HG03139 (cell line): Measurements from ENCODE around the gene CPED1.
A peak's percentile ranks its signal among the peaks of the same experiment; 100 is the strongest.

ENCODE experiments used
- ATAC-seq: cut with Tn5 transposase; IDR thresholded peaks from one replicate; pipeline ENCODE4 v1.9.1; 2021; ENCODE audit not compliant: unreplicated experiment

Gene CPED1

DNA sequence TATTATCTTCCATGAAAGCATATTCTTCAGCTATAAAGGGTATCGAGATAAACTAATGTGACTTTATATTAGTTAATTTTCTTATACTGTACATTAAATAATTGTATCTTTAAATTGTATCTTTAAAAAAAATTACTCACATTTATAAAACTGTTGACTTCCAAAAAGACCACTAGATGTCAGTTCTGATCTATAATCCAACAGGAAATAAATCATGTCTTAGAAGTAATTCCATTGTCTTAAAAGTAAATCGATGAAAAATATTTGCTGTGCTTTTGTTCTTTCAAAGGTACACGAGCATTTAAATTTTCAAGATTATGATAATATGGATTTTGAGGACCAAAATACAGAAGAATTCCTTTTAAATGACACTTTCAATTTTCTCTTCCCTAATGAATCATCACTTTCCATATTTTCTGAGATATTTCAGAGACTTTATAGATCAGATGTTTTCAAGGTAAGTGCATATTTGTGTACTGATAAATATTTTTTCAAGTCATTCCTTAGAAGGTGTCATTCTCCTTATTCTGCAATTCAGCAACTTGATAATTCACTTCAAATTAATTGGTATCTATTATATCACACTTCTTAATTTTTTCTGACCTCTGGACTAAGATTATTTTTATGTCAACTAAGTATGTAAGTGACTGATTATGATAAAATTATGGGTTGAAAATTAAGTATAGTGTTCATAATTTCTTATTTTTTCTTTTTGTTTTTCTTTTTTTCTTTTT, 138.5 kb downstream of the CPED1 start:
- no peak for ATAC-seq

DNA sequence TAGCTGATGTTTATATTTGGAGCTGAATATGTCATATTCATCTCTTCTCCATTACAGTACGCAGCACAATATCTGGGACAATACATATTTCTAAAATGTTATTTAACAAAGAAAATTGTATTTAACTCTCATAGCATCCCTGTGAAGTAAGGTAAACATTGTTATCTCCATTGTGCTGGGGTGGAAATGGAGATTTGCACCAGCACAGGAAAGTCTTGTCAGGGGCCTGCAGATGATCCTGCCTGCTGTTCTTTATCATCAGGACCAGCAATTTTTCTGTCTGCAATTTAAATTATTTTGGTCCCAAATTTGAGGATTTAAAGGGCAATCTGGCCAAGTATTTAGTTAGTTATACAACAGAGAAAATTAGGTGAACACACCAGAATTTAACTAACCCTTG, 144.4 kb downstream of the CPED1 start:
- ATAC-seq, result no peak

DNA sequence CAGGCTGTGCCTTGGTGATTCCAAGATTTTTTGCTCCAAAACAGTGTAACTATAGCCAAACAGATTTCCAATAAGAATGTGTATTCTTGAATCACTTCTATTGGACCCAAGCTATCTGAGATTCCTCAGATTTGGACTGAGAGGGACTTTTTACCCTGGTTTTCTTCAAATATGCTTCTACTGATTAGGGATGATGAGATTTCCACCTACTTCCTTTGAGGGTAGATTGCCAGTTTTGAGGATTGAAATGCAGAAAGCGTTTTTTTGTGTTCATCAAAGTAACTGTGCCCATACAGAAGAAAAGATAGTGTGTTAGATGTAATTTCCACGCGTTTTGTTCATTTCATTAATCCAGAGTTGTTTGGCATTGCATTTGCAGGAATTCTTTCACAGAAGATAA, 144.9 kb downstream of the CPED1 start:
- ATAC-seq, result no peak

DNA sequence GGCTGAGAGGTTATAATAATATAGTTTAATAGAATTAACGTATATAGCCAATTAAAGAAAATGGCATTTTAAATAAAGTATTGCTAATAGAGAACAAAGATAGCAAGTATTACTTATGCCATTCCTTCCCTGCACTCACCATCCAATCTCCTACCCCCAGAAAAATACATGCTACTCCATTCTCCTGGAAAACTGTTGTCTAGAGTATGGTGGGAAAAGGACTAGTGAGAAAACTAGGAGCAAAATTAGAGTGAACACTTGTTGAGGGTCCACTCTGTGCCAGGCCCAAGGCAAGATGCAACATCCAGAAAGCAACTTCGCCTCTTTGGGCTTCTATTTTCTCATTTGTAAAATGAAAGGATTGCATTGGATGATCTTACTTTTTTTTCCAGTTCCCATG, 149.1 kb downstream of the CPED1 start:
- ATAC-seq, result no peak

DNA sequence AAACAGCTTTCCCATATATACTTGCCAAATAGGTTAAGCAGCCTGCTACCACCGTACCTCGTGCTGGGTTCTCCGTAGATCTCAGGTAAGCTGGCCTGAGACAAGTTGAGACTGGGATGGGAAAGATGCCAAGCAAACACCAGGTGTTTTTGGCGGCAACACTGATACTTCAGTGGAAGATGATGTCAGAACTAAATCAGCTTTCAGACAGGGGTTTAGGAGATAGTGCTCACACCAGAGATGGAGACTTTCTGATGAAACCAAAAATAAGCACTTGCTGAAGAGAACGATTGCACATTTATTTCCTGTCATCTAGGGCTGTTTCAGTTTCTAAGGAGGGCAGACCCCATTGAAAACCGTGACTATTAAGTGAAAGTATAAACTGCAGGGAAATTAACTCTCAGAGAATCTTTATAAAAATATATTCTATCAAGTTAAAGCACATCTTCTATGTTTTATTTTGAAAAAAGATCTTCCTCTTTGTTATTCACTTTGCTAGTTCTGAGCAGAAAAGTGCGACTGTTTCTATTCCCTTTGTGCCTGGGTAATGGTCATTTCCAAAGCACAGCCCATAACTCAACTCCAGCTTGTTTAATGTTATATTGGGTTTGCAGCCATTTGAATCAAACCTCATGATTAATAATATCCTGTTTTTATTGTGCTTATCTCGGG, 149.9 kb downstream of the CPED1 start:
- ATAC-seq, result peak; percentile 100

DNA sequence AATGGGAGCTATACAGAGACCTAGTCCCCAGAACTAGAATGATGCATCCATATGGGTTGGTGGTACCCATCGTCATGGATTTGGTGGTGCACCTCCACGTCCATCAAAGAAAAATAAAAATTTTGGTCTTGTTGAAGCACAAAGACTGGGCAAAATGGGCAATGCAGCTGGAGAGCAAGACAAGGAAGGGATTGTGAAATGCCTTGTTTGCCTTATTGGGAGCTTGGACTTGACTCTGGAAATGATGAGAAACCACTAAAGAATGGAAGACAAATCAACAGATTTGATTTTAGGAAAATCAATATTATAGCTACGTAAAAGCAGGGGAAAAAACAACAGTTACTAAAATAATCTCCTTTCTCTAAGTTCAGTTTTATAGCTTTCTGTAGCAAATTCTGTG, 150.9 kb downstream of the CPED1 start:
- no peak for ATAC-seq

DNA sequence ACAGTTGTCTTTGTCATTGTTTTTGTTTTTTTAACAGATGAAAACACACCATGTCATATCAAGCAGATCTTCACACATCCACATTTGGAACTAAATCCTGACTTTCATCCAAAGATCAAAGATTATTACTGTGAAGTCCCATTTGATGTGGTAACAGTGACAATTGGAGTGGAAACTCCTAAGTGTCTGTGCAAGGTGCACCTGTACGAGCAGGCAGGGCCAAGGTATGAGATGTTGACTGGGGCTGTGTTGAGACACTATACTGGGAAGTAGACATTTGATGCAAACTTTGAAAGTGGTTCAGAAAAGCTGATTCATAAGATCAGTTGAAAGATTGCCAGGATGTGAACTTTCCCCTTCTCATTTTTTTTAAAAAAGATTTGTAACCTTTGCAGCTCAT, 152.3 kb downstream of the CPED1 start:
- no peak for ATAC-seq

DNA sequence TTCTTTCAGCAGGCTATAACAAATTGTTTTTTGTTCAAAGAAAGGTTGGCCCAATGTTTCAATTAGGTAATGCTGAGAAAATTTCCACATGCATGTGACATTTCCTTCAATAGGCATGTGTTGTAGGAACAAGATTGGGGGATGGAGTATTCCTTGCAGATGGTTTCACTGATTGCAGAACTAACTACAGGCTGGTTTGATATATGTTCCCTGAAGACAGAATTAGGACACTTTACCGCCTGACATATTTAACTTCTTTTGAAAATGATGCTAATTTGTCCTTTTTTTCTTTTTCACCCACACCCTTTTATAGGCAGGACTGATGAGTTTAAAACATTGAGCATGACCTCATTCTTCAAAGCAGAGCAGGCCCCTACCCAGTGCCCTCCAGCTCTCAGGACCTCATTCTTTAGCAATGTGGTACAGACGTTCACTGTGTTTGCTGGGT, 163.3 kb downstream of the CPED1 start:
- ATAC-seq, result no peak

DNA sequence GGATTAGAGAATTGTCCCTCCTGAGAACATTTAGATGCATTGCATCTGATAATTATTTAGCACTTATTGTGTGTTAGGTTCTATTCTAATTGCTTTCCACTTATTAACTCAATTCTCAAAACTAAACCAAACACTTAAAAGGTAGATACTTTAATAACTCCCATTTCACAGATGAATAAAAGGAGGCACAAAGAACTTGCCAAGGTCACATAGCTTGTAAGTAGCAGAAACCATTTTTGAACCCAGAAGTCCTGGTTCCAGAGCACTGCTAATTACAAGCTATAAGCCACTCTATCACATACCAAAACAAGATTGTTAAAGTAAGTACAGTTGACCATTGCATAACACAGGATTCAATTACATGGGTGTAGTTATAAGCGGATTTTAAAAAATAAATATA, 164.9 kb downstream of the CPED1 start:
- no peak for ATAC-seq

DNA sequence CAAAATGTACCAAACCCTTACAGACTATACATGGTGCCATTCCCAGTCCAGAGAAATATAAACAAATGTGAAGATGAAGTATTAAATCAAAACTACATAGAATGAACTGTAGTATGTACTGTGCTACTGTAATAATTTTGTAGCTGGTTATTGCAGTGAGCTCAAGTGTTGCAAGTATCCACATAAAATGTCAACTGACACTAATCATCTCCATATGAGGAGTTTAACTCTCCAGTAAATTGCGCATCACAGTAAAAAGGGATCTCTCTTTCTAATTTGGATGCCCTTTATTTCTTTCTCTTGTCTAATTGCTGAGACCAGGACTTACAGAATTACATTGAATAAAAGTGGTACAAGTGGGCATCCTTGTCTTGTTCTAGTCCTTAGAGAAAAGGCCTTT, 165.5 kb downstream of the CPED1 start:
- no peak for ATAC-seq

DNA sequence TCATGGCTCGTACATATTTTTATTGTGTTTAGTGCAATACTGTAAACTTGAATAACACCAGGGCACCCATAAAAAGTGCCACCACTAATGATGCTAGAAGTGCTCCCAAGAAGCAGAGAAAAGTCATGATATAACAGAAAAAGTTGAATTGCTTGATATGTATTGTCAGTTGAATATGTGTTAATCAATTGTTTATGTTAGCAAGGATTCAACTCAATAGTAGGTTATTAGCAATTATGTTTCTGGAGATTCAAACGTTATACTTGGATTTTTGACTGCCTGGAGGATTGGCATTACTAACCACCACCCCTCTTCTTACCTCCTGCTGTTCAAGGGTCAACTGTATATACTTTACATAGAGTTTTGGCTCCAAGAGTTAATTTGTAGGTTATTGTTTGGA, 168.3 kb downstream of the CPED1 start:
- ATAC-seq, result no peak

DNA sequence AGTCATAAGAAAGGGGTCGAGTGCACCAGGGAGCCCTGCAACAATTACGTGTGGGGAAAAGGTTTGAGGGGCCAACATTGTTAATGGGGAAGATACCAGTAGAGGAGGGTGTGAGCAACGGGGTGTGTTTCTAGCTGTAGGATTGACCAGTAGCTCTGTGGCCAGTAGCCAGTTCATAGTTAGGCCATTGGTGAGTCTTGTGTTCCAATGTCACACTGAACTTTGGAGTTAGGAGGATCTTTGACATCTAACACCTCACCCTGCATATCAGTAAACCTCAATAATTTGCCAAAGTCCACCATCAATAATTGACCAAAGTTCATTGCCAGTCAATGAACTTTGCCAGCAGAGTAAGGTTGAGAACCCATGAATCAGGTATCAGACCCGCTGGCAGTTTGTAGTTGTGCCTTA, 168.8 kb downstream of the CPED1 start:
- no peak for ATAC-seq

DNA sequence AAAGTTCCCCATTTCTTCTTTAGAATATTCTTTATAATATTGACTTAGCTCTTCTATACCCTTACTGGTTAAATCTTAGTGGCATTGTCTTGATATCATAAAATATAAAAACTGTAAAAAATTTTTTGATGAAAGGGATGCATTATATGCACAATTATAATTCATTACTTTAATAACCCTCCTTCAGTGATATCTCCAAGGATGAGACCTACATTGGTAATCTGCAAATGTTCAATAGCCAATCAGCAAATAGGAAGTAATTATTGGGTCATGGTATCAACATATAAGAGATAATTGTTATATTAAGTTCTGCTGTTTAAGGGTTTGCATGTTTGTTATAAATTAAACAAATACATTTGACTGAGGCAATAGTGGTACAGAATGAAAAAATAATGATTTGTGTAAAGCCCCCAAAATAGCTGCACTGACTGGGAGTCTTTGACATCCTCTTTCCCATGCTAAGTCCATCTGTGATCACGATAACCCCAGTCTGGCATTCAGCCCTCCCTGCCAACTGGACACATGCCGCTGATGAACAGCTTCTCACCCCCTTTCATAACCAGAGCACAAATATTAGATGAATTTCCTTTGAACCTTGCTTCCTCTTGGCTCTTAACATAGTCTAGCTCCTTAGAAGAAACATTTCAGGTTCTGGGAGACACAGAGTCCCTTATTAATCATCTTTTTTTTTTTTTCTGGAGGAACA, 169.5 kb downstream of the CPED1 start:
- ATAC-seq, result no peak

DNA sequence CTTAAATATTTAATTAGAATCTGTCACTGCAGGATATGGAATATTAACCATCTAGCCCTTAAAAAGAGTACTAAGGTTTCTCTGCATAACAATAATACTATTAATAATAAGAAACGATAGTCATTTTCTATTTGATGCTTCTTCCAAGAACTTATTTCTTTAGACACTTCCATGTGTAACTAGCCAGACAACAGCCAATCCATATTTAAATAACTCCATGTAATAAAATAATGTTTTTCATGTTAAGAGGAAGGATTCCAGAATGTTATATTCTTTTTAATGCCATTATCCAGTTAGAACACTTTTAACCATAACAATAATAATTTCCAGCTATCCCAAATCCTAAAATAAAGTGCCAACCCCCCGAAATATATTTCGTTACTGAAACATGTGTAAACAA, 170.2 kb downstream of the CPED1 start:
- no peak for ATAC-seq

DNA sequence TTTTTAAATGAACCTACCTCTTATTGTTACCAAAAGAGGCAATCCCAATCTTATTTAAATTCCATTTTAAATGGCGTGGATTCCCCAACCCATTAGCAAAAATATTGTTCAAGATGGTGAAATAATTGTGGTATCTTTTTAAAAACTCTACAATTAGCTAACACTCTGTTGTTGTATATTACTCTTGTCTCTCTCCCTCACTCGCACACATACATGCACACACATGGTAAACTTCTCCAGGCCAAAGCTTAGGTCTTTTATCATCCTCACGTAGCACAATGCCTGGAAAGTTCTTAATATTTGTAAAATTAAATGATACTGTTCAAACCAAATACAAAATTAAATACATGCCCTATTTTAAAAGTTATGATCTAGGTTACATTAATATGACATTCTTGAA, 171.0 kb downstream of the CPED1 start:
- no peak for ATAC-seq

DNA sequence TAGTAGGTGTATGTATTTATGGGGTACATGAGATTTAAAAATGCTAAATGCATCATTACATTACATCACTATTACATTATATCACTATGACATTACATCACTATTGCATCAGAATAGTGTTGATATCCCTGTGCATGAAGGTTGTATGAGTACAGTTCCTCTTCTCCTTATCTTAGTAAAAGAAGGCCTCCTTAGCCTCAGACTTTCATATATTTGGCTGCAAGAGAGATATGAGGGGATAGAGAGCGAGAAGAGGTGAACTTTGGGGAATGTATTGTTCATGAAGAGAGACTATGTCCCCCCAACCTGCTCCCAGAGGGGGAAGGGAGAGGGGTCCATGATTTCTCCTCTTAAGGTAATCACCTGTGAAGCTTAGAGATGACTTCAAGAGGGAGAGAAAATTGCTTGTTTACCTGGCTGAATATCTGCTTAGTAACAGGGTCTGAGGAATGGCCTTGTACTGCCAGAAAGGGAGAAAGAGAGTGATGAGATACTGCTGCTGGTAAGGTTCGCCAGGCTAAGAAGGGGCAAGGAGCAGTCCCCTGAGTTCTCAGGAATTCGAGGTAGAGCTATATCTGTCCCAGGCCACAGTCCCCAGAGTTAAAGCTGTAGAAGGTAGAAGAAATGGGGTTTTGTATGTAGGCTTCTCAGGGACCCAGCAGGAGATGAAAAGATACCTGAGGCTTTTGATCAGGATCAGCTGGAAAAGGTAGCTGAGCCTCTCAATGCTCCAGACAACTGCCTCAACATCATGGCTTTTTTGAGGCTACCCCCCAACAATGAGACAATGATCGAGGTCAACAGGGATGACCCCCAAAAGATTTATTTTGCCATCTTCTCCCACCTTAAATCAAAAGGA, 171.9 kb downstream of the CPED1 start:
- ATAC-seq, result no peak

DNA sequence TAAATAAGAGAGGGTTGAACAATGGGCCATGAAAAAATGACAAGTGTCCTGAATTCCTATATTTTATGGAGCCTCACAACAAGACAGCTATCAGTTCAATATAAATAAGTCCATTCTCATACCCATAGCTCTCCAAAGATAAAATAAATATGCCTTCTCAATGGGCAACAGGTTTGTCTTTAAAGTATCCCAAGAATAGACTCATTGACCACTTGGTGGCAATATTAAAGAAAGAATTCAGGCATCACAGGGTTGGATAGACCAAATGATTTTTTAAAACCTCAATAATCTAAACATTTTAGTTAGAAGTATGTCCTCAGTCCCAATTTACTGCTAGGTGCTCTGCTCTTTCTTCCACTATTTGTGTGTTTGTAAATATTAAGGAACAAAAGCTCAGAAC, 175.2 kb downstream of the CPED1 start:
- no peak for ATAC-seq

DNA sequence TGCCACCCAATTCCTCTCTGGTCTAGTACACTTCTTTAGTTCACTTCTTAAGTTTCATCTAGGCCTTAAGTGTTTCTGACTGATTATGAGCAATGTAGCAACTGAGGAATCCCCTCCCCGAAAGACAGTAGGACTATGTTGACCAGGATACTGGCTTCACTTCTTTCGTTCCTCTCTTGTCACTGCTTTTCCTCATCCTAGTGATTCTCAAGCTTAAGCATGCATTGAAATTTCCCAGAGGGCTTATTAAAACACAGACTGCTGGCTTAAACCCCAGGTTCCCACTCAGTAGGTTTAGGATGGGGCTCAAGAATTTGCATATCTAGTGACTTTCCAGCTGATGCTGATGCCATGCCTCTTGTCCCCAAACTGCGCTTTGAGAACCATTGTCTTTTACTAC, 175.7 kb downstream of the CPED1 start:
- no peak for ATAC-seq

DNA sequence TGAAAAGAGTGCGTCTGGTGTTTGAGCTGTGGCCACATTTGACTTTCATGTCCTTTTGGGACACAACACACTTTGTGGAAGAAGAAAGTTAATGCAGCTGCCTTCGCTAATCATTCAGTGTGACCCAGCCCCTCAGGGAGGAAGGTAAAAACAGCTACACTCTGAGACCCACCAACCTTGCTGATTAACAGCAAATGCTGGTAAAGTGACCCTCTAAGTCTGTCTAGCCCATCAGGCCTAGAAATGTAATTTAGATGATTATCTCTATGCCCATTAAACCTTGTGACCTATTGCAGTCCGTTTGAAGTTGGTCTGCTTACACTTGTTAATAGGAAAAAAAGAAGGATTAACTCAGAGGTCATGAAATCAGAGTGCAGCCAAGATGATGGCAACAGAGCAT, 178.4 kb downstream of the CPED1 start:
- ATAC-seq, result no peak

DNA sequence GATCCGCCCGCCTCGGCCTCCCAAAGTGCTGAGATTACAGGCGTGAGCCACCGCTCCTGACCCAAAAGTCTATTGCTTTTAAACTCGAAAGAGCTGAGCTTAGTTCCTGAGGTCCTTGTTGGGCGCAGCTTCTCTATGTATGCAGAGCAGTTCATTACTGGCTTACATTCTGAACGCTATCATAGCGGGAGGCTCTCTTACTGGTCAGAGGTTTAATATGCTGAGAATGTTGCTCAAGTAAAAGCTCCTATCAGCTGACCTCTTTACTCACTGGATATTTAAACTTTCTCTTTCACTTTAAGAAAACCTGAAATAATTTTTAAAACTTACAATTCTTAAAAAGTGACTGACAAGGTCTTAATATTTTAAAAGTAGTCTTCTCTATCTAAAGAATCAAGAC, 179.5 kb downstream of the CPED1 start:
- no peak for ATAC-seq

DNA sequence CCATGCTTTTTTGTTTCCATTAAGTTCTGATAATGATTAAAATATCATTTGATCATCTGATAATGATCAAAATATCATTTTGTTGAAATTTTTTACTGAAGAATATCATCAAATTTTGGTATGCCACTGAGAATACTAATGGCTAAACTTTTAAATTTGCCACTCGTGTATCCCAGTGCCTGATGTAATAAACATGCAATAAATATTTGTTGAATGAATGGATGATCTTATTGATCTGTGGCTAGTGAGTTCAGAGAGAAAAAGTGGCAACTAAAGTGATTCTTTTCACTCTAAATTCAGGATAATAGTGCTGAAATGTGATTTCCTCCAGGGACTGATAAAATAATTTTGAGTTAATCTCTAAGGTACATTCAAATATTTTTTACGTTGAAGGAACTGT, 181.0 kb downstream of the CPED1 start:
- no peak for ATAC-seq
